ENCODE results near the gene KCTD10.
"Not testable (repeated sequence)": the region's sequence is repeated elsewhere in the genome, so short reads cannot be mapped to it uniquely, and the experiment has no call there.

KCTD10 gene

DNA sequence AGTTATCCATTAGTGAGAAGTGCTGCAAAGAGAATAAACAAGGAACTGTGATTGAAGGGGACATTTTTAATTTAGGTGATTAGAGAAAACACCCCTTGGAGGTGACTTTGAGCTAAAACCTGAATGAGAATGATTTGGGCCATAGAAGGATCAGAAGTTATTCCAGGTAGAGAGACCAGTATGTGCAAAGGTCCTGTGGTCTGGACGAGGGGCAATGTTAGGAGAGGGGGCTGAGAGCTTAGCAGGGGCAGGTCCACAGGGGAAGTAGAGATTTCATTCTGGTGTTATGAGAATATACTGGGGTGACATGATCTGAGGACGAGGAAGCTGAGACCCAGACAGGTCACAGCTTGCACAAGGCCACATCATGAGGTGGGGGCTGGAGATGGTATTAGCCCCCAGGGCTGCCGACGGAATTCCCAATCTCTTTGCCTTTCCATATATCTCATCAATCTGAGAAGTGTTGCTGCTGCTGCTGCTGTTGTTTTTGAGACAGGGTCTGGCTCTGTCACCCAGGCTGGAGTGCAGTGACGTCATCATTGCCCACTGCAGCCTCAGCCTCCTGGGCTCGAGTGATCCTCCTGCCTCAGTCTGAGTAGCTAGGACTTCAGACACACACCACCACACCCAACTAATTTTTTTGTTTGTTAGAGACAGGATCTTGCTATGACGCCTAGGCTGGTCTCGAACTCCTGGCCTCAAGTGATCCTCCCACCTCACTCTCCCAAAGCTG is 55.6 kb downstream of the KCTD10 start:
- no peak overlapping the region for H3K27ac ChIP-seq
- TF ChIP-seq, protein P1, sequence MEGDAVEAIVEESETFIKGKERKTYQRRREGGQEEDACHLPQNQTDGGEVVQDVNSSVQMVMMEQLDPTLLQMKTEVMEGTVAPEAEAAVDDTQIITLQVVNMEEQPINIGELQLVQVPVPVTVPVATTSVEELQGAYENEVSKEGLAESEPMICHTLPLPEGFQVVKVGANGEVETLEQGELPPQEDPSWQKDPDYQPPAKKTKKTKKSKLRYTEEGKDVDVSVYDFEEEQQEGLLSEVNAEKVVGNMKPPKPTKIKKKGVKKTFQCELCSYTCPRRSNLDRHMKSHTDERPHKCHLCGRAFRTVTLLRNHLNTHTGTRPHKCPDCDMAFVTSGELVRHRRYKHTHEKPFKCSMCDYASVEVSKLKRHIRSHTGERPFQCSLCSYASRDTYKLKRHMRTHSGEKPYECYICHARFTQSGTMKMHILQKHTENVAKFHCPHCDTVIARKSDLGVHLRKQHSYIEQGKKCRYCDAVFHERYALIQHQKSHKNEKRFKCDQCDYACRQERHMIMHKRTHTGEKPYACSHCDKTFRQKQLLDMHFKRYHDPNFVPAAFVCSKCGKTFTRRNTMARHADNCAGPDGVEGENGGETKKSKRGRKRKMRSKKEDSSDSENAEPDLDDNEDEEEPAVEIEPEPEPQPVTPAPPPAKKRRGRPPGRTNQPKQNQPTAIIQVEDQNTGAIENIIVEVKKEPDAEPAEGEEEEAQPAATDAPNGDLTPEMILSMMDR (conservative IDR thresholded peaks at IDR 0.05), result no peak
- TF ChIP-seq ZFX (IDR thresholded peaks at IDR 0.05), result no peak

DNA sequence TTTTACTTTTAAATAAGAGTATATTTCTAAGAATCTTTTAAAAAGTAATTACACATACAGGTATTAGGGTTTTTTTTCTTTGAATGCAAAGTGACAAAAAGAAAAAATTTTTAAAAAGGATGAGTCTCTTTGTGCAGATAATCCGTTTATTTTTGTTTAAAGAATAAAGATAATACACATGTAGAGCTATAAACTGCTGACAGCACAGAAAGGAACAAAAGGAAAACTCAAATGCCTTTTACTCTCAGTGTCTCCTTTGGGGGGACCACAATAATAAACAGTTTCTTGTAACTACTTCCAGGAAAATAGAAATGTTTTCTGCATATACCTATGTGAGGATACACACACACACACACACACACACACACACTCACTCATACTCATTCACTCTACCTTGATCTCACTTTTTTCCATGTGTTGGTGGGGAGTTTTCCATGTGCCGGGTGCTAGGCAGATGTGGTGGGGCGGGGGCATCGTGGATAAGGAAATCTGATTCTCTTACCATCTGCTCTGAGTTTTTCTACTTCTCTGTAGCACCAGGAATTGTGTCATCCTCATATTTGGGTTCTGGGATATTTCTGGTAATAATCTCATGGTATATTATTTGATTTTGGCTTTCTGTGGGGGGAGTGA is 58.1 kb downstream of the KCTD10 start:
- no peak for TF ChIP-seq ZFX (IDR thresholded peaks at IDR 0.05)
- TF ChIP-seq, protein P1 (conservative IDR thresholded peaks at IDR 0.05), result no peak
- no peak overlapping the region for H3K27ac ChIP-seq

DNA sequence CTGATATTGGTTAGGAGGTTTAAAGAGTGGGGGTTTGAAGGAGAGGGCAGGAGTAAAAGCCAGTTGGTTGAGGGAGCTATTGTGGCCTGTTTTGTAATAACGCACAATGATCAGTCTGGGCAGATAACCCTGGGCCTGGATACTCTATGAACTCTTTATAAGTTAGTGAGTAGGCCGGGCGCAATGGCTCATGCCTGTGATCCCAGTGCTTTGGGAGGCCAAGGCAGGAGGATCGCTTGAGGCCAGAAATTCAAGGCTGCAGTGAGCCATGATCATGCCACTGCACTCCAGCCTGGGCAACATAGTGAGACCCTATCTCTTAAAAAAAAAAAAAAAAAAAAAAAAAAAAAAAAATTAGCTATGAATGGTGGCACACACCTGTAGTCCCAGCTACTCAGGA is 71.0 kb downstream of the KCTD10 start:
- not testable (repeated sequence) for H3K27ac ChIP-seq

DNA sequence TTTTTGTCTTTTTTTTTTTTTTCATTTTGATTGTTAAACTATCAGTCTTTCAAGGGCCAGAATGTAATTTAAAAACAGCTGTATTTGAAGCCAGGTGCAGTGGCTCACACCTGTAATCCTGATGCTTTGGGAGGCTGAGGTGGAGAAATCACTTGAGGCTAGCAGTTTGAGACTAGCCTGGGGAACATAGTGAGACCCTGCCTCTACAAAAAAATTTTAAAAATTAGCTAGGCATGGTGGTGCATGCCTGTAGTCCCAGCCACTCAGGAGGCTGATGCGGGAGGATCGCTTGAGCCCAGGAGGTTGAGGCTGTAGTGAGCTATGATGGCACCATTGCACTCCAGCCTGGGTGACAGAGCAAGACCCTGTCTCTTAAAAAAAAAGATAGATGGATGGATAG is 72.3 kb downstream of the KCTD10 start:
- H3K27ac ChIP-seq, result not testable (repeated sequence)
